ENCODE measurements around the gene EHD1.

The EHD1 gene

GRCh38 chr11:64892411-64892831 lies 14.0 kb upstream of the EHD1 start:
- H3K4me3 ChIP-seq (ENCODE audit: insufficient read depth, low read length, poor library complexity, severe bottlenecking) = no peak overlapping the region
- H4K20me1 ChIP-seq (ENCODE audit: low read depth, low read length) = no peaks in the 10 kb centered on the region
- no peaks in the 10 kb centered on the region for H3K9me3 ChIP-seq (ENCODE audit: insufficient read depth, low read length)
- H3K9me2 ChIP-seq (replicated peaks; ENCODE audit: insufficient read depth, low read length) = no peaks in the 10 kb centered on the region
- no peaks in the 10 kb centered on the region for H3K79me2 ChIP-seq (ENCODE audit: insufficient read depth, low read length)
- no peaks in the 10 kb centered on the region for H3K36me3 ChIP-seq (ENCODE audit: low read length)
- no peak overlapping the region for H2AFZ ChIP-seq (ENCODE audit: low read depth, low read length, severe bottlenecking)
- H3F3A ChIP-seq (ENCODE audit: insufficient read depth) = 0 out of 2 replicates have a peak, but pooled peaks cover 2% of the 10 kb centered on the region
- H3K9ac ChIP-seq (ENCODE audit: low read length) = no peak overlapping the region
- TF ChIP-seq EZH2phosphoT487 (conservative IDR thresholded peaks at IDR 0.05; ENCODE audit: low read length) = no peak
- TF ChIP-seq CTCF (IDR thresholded peaks at IDR 0.05; ENCODE audit: insufficient read depth, low read length, poor library complexity, severe bottlenecking) = no peak
- H3K27ac ChIP-seq (ENCODE audit: low read depth, low read length) = no peak overlapping the region
- no peak overlapping the region for H3K4me2 ChIP-seq (ENCODE audit: low read depth, low read length, poor library complexity, severe bottlenecking)
- H3K27me3 ChIP-seq (ENCODE audit: low read length) = no peaks in the 10 kb centered on the region

- Histone ChIP-seq H3K4me3 (ENCODE audit: insufficient read depth, low read length, poor library complexity, severe bottlenecking) (no peak overlapping the region), H3K9ac (ENCODE audit: low read length) (no peak overlapping the region), H3K4me2 (ENCODE audit: low read depth, low read length, poor library complexity, severe bottlenecking) (no peak overlapping the region), H3K9me3 (ENCODE audit: insufficient read depth, low read length) (no peaks in the 10 kb centered on the region), H3F3A (ENCODE audit: insufficient read depth) (0 out of 2 replicates have a peak, but pooled peaks cover 5% of the 10 kb centered on the region), H3K27me3 (ENCODE audit: low read length) (no peaks in the 10 kb centered on the region), H4K20me1 (ENCODE audit: low read depth, low read length) (no peaks in the 10 kb centered on the region), H3K36me3 (ENCODE audit: low read length) (no peaks in the 10 kb centered on the region), H2AFZ (ENCODE audit: low read depth, low read length, severe bottlenecking) (no peak overlapping the region), H3K79me2 (ENCODE audit: insufficient read depth, low read length) (no peaks in the 10 kb centered on the region), H3K9me2 (replicated peaks; ENCODE audit: insufficient read depth, low read length) (no peaks in the 10 kb centered on the region), H3K27ac (ENCODE audit: low read depth, low read length) (no peak overlapping the region)
- TF ChIP-seq CTCF (IDR thresholded peaks at IDR 0.05; ENCODE audit: insufficient read depth, low read length, poor library complexity, severe bottlenecking) (no peak), EZH2phosphoT487 (conservative IDR thresholded peaks at IDR 0.05; ENCODE audit: low read length) (no peak)
Measured at GRCh38 chr11:64891880-64892279, 13.5 kb upstream of the EHD1 start.

DNA sequence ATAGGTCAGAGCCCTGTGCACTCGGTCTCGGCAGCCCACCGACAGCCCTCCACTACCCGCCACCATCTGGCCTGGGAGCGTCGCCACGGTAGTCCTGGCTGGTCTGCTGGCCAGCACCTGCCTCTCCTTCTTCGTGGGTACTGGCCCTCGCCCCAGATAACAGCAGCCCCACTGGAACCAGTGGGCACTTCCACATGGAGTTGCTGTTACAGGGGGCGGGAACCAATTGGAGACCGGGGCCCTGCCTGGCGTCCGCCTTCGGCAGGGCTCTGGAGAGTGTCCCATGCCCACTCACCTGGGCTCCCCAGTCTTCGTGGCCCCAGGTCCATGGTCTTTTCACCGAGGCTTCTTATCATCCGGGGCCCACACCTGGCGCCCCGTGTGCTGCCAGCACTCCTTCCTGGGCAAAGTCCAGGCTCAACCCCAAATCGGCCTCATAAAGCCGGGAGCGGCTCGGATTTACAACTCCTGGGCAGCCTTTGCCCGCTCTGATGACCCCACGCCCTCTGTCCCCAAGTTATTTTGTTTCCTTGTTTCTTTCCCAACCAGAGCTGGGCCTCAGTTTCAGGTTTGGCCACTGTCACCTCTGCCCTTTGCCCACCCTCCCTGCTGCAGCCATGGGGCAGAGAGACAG lies 12.9 kb upstream of the EHD1 start:
- Histone ChIP-seq H3K9ac (ENCODE audit: low read length) (no peak overlapping the region), H3K27me3 (ENCODE audit: low read length) (no peaks in the 10 kb centered on the region), H3F3A (ENCODE audit: insufficient read depth) (0 out of 2 replicates have a peak, but pooled peaks cover 5% of the 10 kb centered on the region), H3K36me3 (ENCODE audit: low read length) (no peaks in the 10 kb centered on the region), H3K4me3 (ENCODE audit: insufficient read depth, low read length, poor library complexity, severe bottlenecking) (no peak overlapping the region), H4K20me1 (ENCODE audit: low read depth, low read length) (no peaks in the 10 kb centered on the region), H3K4me2 (ENCODE audit: low read depth, low read length, poor library complexity, severe bottlenecking) (no peak overlapping the region), H3K27ac (ENCODE audit: low read depth, low read length) (no peak overlapping the region), H3K79me2 (ENCODE audit: insufficient read depth, low read length) (no peaks in the 10 kb centered on the region), H2AFZ (ENCODE audit: low read depth, low read length, severe bottlenecking) (no peak overlapping the region), H3K9me2 (replicated peaks; ENCODE audit: insufficient read depth, low read length) (no peaks in the 10 kb centered on the region), H3K9me3 (ENCODE audit: insufficient read depth, low read length) (no peaks in the 10 kb centered on the region)
- TF ChIP-seq EZH2phosphoT487 (conservative IDR thresholded peaks at IDR 0.05; ENCODE audit: low read length) (no peak), CTCF (IDR thresholded peaks at IDR 0.05; ENCODE audit: insufficient read depth, low read length, poor library complexity, severe bottlenecking) (no peak)

All from SU-DHL-6 (cell line).